HL-60 (cell line): ENCODE results near the gene SPEN.

Experiments used
- DNase-seq, 2 experiments: peaks; one replicate each; pipeline ENCODE4 v3.0.0-alpha.2; 2010 to 2020; ENCODE audit warnings: low read depth in 1 of 2, low spot score in 1 of 2
- H3K27ac ChIP-seq: fragments of 250-450 bp; sonication (Bioruptor Pico); replicated peaks from 2 replicates; pipeline ENCODE4 v1.5.1; 2020; ENCODE audit warnings: mild to moderate bottlenecking, moderate library complexity
- H3K27me3 ChIP-seq: fragments of 250-450 bp; sonication (Bioruptor Pico); 2 replicates; pipeline ENCODE4 v1.5.1; 2021; ENCODE audit warnings: mild to moderate bottlenecking, moderate library complexity; ENCODE audit not compliant: insufficient read depth, poor library complexity, severe bottlenecking
- H3K4me3 ChIP-seq: replicated peaks from 2 replicates; pipeline ENCODE4 v1.5.1; 2011; ENCODE audit warnings: mild to moderate bottlenecking, control low read depth, low read length; ENCODE audit not compliant: insufficient read depth
- GABPA ChIP-seq: IDR thresholded peaks from 2 replicates; pipeline ENCODE4 v1.6.1; 2012; ENCODE audit warnings: low read depth
- POLR2AphosphoS5 ChIP-seq: IDR thresholded peaks from 2 replicates; pipeline ENCODE4 v1.6.1; 2012; ENCODE audit warnings: low read depth
- SPI1 ChIP-seq: IDR thresholded peaks from 2 replicates; pipeline ENCODE4 v1.6.1; 2012; ENCODE audit warnings: low read depth, mild to moderate bottlenecking, borderline replicate concordance
- TF ChIP-seq, protein P1 (sequence below): IDR thresholded peaks from 2 replicates; pipeline ENCODE4 v1.6.1; 2012; ENCODE audit warnings: low read depth; ENCODE audit not compliant: insufficient replicate concordance
- TF ChIP-seq, protein P2 (sequence below): IDR thresholded peaks from one replicate; pipeline ENCODE4 v1.5.1; 2011; ENCODE audit warnings: low read length, control low read depth, inconsistent platforms; ENCODE audit not compliant: insufficient read depth

Gene SPEN

DNA sequence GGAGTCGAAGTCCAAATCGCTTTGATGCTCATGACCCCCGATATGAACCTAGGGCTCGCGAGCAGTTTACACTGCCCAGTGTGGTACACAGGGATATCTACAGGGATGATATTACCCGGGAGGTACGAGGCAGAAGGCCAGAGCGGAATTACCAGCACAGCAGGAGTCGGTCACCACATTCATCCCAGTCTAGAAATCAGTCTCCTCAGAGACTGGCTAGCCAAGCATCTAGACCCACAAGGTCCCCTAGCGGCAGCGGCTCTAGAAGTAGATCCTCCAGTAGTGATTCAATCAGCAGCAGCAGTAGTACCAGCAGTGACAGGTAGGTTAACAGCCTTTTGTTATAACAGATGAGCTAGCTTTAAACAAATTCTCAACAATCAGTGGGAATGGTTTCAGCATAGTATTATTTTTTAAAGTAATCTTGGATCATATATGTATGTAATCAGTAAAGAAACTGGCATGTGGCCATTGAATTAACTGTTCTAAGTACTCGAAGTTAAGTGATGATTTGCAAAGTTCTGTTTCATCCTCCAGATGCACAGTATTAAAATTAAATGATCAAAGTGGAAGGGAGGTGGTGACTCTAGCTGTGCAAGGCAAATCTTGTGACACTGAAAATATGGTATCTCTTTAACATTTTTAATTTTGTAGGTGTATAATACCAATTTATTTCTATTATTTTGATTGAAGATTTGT lies 29.0 kb downstream of the SPEN start:
- TF ChIP-seq GABPA (no peak), POLR2AphosphoS5 (no peak), SPI1 (no peak)
- TF ChIP-seq, protein P1, sequence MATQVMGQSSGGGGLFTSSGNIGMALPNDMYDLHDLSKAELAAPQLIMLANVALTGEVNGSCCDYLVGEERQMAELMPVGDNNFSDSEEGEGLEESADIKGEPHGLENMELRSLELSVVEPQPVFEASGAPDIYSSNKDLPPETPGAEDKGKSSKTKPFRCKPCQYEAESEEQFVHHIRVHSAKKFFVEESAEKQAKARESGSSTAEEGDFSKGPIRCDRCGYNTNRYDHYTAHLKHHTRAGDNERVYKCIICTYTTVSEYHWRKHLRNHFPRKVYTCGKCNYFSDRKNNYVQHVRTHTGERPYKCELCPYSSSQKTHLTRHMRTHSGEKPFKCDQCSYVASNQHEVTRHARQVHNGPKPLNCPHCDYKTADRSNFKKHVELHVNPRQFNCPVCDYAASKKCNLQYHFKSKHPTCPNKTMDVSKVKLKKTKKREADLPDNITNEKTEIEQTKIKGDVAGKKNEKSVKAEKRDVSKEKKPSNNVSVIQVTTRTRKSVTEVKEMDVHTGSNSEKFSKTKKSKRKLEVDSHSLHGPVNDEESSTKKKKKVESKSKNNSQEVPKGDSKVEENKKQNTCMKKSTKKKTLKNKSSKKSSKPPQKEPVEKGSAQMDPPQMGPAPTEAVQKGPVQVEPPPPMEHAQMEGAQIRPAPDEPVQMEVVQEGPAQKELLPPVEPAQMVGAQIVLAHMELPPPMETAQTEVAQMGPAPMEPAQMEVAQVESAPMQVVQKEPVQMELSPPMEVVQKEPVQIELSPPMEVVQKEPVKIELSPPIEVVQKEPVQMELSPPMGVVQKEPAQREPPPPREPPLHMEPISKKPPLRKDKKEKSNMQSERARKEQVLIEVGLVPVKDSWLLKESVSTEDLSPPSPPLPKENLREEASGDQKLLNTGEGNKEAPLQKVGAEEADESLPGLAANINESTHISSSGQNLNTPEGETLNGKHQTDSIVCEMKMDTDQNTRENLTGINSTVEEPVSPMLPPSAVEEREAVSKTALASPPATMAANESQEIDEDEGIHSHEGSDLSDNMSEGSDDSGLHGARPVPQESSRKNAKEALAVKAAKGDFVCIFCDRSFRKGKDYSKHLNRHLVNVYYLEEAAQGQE, result no peak
- TF ChIP-seq, protein P2, sequence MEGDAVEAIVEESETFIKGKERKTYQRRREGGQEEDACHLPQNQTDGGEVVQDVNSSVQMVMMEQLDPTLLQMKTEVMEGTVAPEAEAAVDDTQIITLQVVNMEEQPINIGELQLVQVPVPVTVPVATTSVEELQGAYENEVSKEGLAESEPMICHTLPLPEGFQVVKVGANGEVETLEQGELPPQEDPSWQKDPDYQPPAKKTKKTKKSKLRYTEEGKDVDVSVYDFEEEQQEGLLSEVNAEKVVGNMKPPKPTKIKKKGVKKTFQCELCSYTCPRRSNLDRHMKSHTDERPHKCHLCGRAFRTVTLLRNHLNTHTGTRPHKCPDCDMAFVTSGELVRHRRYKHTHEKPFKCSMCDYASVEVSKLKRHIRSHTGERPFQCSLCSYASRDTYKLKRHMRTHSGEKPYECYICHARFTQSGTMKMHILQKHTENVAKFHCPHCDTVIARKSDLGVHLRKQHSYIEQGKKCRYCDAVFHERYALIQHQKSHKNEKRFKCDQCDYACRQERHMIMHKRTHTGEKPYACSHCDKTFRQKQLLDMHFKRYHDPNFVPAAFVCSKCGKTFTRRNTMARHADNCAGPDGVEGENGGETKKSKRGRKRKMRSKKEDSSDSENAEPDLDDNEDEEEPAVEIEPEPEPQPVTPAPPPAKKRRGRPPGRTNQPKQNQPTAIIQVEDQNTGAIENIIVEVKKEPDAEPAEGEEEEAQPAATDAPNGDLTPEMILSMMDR, result no peak
- no peaks in the 10 kb centered on the region for H3K27me3 ChIP-seq
- DNase-seq, result no peak
- no peak overlapping the region for H3K27ac ChIP-seq
- H3K4me3 ChIP-seq, result no peak overlapping the region

DNA sequence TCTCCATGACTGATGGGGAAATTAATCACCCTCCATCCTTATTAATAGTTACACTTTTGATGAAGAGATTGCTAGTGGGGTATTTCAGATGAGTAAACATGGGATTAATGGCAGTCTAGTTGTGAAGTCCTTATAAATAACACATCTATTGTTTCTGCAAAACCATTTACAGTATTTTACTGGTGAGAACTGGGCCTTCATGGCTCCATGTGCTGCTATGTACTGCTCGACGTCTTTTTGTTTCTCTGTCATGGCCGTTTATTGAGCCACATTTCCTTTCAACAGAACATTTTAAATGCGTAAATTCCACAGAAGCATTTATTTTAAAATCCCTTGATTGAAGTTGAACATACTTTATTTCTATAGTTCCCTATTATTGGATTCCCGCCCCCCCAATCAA lies 34.5 kb downstream of the SPEN start:
- DNase-seq, result no peak
- TF ChIP-seq GABPA (no peak), SPI1 (no peak), POLR2AphosphoS5 (no peak)
- TF ChIP-seq, protein P2, result no peak
- TF ChIP-seq, protein P1, result no peak
- H3K27ac ChIP-seq, result no peak overlapping the region

GRCh38 chr1:15882665-15883064 lies 35.2 kb downstream of the SPEN start:
- TF ChIP-seq GABPA (no peak), POLR2AphosphoS5 (no peak), SPI1 (no peak)
- TF ChIP-seq, protein P1, result no peak
- TF ChIP-seq, protein P2, result no peak
- Histone ChIP-seq H3K27ac (no peak overlapping the region), H3K4me3 (no peak overlapping the region), H3K27me3 (no peaks in the 10 kb centered on the region)
- no peak for DNase-seq

More for the DNA sequence above, 34.5 kb downstream of the SPEN start:
- no peaks in the 10 kb centered on the region for H3K27me3 ChIP-seq
- no peak overlapping the region for H3K4me3 ChIP-seq
